ENCODE data around the gene SIRT4. TPM values are rescaled to one million over a fixed set of nuclear protein-coding genes. Genes with fewer than 3 reads are reported as not detected.

Gene SIRT4
- total and polyA plus RNA-seq, 2 of the 13 experiments (the other 11 are each of a cell fraction or from before 2014, with no cell fraction given), result 3.4 to 5.8 TPM

DNA sequence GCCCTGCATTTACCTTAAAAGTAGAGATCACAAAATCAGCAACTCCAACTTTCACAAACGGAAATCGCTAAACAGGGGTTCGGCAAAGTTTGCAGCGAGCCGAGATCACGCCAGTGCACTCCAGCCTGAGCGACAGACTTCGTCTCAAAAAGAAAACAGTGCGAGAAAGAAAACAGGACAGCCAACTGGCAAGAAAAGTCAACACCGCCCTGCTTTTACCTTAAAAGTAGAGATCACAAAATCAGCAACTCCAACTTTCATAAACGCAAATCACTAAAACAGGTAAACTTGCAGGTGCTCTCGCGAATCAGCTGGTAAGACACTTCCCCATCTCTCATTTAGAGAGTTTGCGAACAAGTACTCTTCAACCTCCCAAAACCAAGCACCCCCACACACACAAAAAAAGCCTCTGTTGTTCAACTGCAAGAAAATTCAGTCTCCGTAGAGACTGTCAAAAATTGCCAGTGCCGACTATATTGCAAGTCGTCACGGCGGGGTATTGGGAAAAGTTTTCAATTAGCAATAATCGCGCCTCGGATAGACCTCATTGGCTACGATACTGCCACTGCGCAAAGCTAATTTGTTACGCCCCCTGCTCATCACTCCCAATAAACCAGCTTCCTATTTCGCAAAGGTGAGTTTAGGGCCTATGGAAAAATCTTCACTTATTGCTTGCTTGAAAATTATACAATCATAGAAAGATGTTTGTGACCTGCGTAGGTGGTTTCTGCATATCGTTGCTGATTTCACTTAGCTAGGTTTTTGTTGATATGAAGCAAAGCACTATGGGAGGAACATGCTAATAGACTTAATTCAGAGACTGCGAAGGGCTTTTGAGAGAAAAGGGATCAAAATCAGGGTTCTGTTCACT, 9.2 kb upstream of the SIRT4 start, which contains the start of gene RNU4-1 (continued):
- TF ChIP-seq FOSL1 (CRISPR knock-in tag; IDR thresholded peaks at IDR 0.05; ENCODE audit: borderline replicate concordance) (no peak), SETDB1 (CRISPR knock-in tag; IDR thresholded peaks at IDR 0.05; ENCODE audit: borderline replicate concordance) (no peak), KLF13 (CRISPR knock-in tag; IDR thresholded peaks at IDR 0.05) (no peak), ZNF788 (CRISPR knock-in tag; IDR thresholded peaks at IDR 0.05; ENCODE audit: borderline replicate concordance) (peak; percentile 85; the same call in 1 of the 2 replicates), ZSCAN25 (CRISPR knock-in tag; IDR thresholded peaks at IDR 0.05) (no peak; the same call in 1 of the 2 replicates), ZNF563 (CRISPR knock-in tag; IDR thresholded peaks at IDR 0.05) (no peak), ZBTB37 (CRISPR knock-in tag; IDR thresholded peaks at IDR 0.05) (no peak), RERE (CRISPR knock-in tag; IDR thresholded peaks at IDR 0.05; ENCODE audit: low read depth) (peak; percentile 67; the same call in 1 of the 2 replicates), CAMTA2 (CRISPR knock-in tag; IDR thresholded peaks at IDR 0.05; ENCODE audit: borderline replicate concordance) (no peak), CC2D1A (CRISPR knock-in tag; IDR thresholded peaks at IDR 0.05) (no peak), KLF12 (CRISPR knock-in tag; IDR thresholded peaks at IDR 0.05; ENCODE audit: borderline replicate concordance) (peak; percentile 88), HIVEP1 (CRISPR knock-in tag; IDR thresholded peaks at IDR 0.05) (no peak), ZNF234 (CRISPR knock-in tag; conservative IDR thresholded peaks at IDR 0.05) (no peak), ATF7 (IDR thresholded peaks at IDR 0.05) (no peak), ATF7 (CRISPR knock-in tag; IDR thresholded peaks at IDR 0.05) (no peak; the same call in 1 of the 2 replicates), ZNF24 (IDR thresholded peaks at IDR 0.05) (no peak), EEA1 (CRISPR knock-in tag; IDR thresholded peaks at IDR 0.05; ENCODE audit: borderline replicate concordance) (no peak)
- TF ChIP-seq, protein P1, sequence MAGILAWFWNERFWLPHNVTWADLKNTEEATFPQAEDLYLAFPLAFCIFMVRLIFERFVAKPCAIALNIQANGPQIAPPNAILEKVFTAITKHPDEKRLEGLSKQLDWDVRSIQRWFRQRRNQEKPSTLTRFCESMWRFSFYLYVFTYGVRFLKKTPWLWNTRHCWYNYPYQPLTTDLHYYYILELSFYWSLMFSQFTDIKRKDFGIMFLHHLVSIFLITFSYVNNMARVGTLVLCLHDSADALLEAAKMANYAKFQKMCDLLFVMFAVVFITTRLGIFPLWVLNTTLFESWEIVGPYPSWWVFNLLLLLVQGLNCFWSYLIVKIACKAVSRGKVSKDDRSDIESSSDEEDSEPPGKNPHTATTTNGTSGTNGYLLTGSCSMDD (CRISPR knock-in tag; IDR thresholded peaks at IDR 0.05), result no peak
- TF ChIP-seq, protein P2, sequence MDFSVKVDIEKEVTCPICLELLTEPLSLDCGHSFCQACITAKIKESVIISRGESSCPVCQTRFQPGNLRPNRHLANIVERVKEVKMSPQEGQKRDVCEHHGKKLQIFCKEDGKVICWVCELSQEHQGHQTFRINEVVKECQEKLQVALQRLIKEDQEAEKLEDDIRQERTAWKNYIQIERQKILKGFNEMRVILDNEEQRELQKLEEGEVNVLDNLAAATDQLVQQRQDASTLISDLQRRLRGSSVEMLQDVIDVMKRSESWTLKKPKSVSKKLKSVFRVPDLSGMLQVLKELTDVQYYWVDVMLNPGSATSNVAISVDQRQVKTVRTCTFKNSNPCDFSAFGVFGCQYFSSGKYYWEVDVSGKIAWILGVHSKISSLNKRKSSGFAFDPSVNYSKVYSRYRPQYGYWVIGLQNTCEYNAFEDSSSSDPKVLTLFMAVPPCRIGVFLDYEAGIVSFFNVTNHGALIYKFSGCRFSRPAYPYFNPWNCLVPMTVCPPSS (IDR thresholded peaks at IDR 0.05), result no peak

Data from HepG2 (cell line).